Uterus (tissue), 4 donors: ENCODE results near the gene CACNB4. TPM values are rescaled to one million over a fixed set of nuclear protein-coding genes. Genes with fewer than 3 reads are reported as not detected.

Experiments
- DNase-seq, 2 donors: peaks; one replicate each; pipeline ENCODE4 v3.0.0-alpha.2; 2019 to 2020
- H3K27ac ChIP-seq, 2 donors: fragments of 200-600 bp; sonication (generic); 1 replicate in 1 of 2; 2 replicates in 1 of 2; pipeline ENCODE4 v1.5.1; 2016 to 2018
- H3K27me3 ChIP-seq, 2 donors: fragments of 200-600 bp; sonication (generic); one replicate each; pipeline ENCODE4 v1.5.1; 2018 to 2019; ENCODE audit warnings: control low read depth in 1 of 2
- H3K36me3 ChIP-seq, 2 donors: fragments of 200-600 bp; sonication (generic); one replicate each; pipeline ENCODE4 v1.5.1; 2019; ENCODE audit warnings: control low read depth in 1 of 2
- H3K4me1 ChIP-seq, 2 donors: fragments of 200-600 bp; sonication (generic); one replicate each; pipeline ENCODE4 v1.5.1; 2018 to 2019; ENCODE audit warnings: control low read depth in 1 of 2
- H3K4me3 ChIP-seq, 2 donors: fragments of 200-600 bp; sonication (generic); 1 replicate in 1 of 2; 2 replicates in 1 of 2; pipeline ENCODE4 v1.5.1; 2018 to 2019; ENCODE audit warnings: mild to moderate bottlenecking in 1 of 2
- H3K9me3 ChIP-seq, 2 donors: fragments of 200-600 bp; sonication (generic); one replicate each; pipeline ENCODE4 v1.5.1; 2019; ENCODE audit warnings: control low read depth in 1 of 2
- CTCF ChIP-seq, 4 experiments: fragments of 200-600 bp in 2 of 4; fragments of 450-650 bp in 2 of 4; sonication (generic) in 2 of 4; IDR thresholded peaks; one replicate each; pipeline ENCODE4 v1.5.1; 2016 to 2019; ENCODE audit warnings: antibody characterized with exemption in 4 of 4, mild to moderate bottlenecking in 2 of 4, moderate library complexity in 1 of 4
- POLR2A ChIP-seq, 2 donors: fragments of 450-650 bp; IDR thresholded peaks; one replicate each; pipeline ENCODE4 v1.6.1; 2016; ENCODE audit warnings: antibody characterized with exemption in 2 of 2, mild to moderate bottlenecking in 1 of 2, moderate library complexity in 1 of 2
- intact Hi-C: fragments of 100-400 bp; cut with DNase I; formaldehyde crosslinking; loops from one replicate; pipeline ENCODE4 v1.15.1; 2023; ENCODE audit warnings: low total_unique reads
- total RNA-seq, 4 donors: library from RNA; depleted of rRNA in 3 of 4; stranded (reverse); fragments of >200 nt in 3 of 4; gene quantifications; one replicate each; pipeline versions ENCODE4 v1.1.0 to v1.2.4, GENCODE V29; 2014 to 2023
- donor health status: DM: yes; HTN: yes; CAD: no.

The CACNB4 gene
- total RNA-seq, 4 donors from 2014 or later = 0.26 to 14.0 (median 1.6) TPM

- Histone ChIP-seq H3K27ac (no peak overlapping the region), H3K4me3 (no peak overlapping the region), H3K36me3 (no peaks in the 10 kb centered on the region), H3K9me3 (no peaks in the 10 kb centered on the region), H3K27me3 (no peaks in the 10 kb centered on the region), H3K4me1 (no peaks in the 10 kb centered on the region)
- TF ChIP-seq POLR2A (IDR thresholded peaks at IDR 0.05) (no peak), CTCF (IDR thresholded peaks at IDR 0.05) (no peak)
- intact Hi-C loops = no loop called here
- no peak for DNase-seq
Observed at GRCh38 chr2:151905963-151906632, 192.7 kb downstream of the CACNB4 start.

DNA sequence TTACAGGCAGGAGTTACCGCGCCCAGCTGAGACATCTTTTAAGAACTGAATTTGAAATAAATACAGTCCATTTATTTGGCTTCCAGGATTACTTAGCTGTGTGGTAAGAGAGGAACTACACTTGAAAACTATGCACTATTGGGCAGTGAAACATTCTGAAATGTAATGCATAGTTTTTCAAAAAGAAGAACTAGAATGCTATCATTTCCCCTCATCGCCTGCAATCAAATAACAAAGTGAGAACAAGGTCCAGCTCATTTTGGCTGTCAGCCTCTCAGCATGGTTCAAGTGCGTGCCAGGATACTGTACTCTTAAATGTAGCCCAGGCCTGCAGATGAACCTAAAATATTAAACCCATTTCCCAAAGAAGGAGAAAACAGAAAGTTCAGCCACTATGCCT is 194.0 kb downstream of the CACNB4 start:
- Histone ChIP-seq H3K4me1 (no peaks in the 10 kb centered on the region), H3K36me3 (no peaks in the 10 kb centered on the region), H3K27ac (no peak overlapping the region), H3K9me3 (no peaks in the 10 kb centered on the region), H3K4me3 (no peak overlapping the region), H3K27me3 (no peaks in the 10 kb centered on the region)
- intact Hi-C loops = no loop called here
- TF ChIP-seq POLR2A (IDR thresholded peaks at IDR 0.05) (no peak), CTCF (IDR thresholded peaks at IDR 0.05) (no peak)
- no peak for DNase-seq

DNA sequence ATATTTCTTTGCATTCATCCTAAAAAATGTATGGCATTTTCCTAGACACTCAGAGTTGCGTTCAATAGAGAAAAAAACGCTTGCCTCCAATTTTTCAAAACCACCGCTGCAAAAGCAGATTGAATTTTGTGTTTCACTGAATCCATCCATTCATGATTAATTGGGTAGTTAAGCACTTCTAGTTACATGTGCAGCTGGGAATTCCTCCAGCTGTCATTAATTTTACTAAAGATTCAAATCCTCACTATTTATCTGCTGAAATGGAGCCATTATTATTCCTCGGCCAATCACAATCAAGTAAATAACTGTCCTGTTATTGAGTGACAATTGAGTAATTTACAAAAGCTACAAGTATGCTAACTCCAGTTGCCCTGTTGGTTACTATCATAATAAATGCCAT is 194.8 kb downstream of the CACNB4 start:
- Histone ChIP-seq H3K4me3 (no peak overlapping the region), H3K27ac (no peak overlapping the region), H3K36me3 (no peaks in the 10 kb centered on the region), H3K9me3 (no peaks in the 10 kb centered on the region), H3K27me3 (no peaks in the 10 kb centered on the region), H3K4me1 (no peaks in the 10 kb centered on the region)
- intact Hi-C loops = no loop called here
- TF ChIP-seq CTCF (IDR thresholded peaks at IDR 0.05) (no peak), POLR2A (IDR thresholded peaks at IDR 0.05) (no peak)
- DNase-seq = no peak

- H3K4me3 ChIP-seq = no peak overlapping the region
- TF ChIP-seq POLR2A (IDR thresholded peaks at IDR 0.05) = no peak
- TF ChIP-seq CTCF (IDR thresholded peaks at IDR 0.05) = no peak
- H3K9me3 ChIP-seq = no peaks in the 10 kb centered on the region
- H3K27me3 ChIP-seq = no peaks in the 10 kb centered on the region
- no peaks in the 10 kb centered on the region for H3K36me3 ChIP-seq
- H3K4me1 ChIP-seq = no peaks in the 10 kb centered on the region
- intact Hi-C loops = no loop called here
- DNase-seq = no peak
- H3K27ac ChIP-seq = no peak overlapping the region
Observed at GRCh38 chr2:151902829-151903228, 196.0 kb downstream of the CACNB4 start.

GRCh38 chr2:151900331-151900730 is 198.5 kb downstream of the CACNB4 start:
- no peak for TF ChIP-seq CTCF (IDR thresholded peaks at IDR 0.05)
- TF ChIP-seq POLR2A (IDR thresholded peaks at IDR 0.05) = no peak
- Histone ChIP-seq H3K27ac (no peak overlapping the region), H3K4me3 (no peak overlapping the region), H3K9me3 (no peaks in the 10 kb centered on the region), H3K4me1 (no peaks in the 10 kb centered on the region), H3K36me3 (no peaks in the 10 kb centered on the region), H3K27me3 (no peaks in the 10 kb centered on the region)
- DNase-seq = no peak
- intact Hi-C loops = no loop called here
